ENCODE measurements around the gene PEX5L. TPM values are rescaled to one million over a fixed set of nuclear protein-coding genes. Genes with fewer than 3 reads are reported as not detected.

The PEX5L gene
- total RNA-seq, 6 experiments from 2014 or later = not detected

- no peak for TF ChIP-seq POLR2A (IDR thresholded peaks at IDR 0.05)
- TF ChIP-seq CTCF (IDR thresholded peaks at IDR 0.05) = no peak
- intact Hi-C loops (cut with DNase I) = no loop called here
- H3K36me3 ChIP-seq = no peaks in the 10 kb centered on the region
- no peaks in the 10 kb centered on the region for H3K27me3 ChIP-seq
- no peaks in the 10 kb centered on the region for H3K9me3 ChIP-seq
- no peaks in the 10 kb centered on the region for H3K4me1 ChIP-seq
- H3K4me3 ChIP-seq = no peak overlapping the region
- DNase-seq (no peak), ATAC-seq (no peak)
- no peak overlapping the region for H3K27ac ChIP-seq
These were observed 36.8 kb upstream of the PEX5L start for GRCh38 chr3:180073561-180073960.

GRCh38 chr3:180072786-180073185, 36.0 kb upstream of the PEX5L start:
- Histone ChIP-seq H3K4me3 (no peak overlapping the region), H3K27ac (no peak overlapping the region), H3K27me3 (no peaks in the 10 kb centered on the region), H3K9me3 (no peaks in the 10 kb centered on the region), H3K36me3 (no peaks in the 10 kb centered on the region), H3K4me1 (no peaks in the 10 kb centered on the region)
- 75% methylated on average over 1 of the region's 1 CpG for WGBS (ENCODE audit: insufficient coverage, low coverage, low lambda C conversion rate, missing lambda C conversion rate)
- intact Hi-C loops (cut with DNase I) = no loop called here
- DNase-seq (no peak), ATAC-seq (no peak)
- TF ChIP-seq POLR2A (IDR thresholded peaks at IDR 0.05) (no peak), CTCF (IDR thresholded peaks at IDR 0.05) (no peak)

- WGBS (ENCODE audit: insufficient coverage, low coverage, low lambda C conversion rate, missing lambda C conversion rate) = 20% methylated on average over 3 of the region's 3 CpGs
- Histone ChIP-seq H3K27ac (no peak overlapping the region), H3K4me3 (no peak overlapping the region), H3K4me1 (no peaks in the 10 kb centered on the region), H3K27me3 (no peaks in the 10 kb centered on the region), H3K36me3 (no peaks in the 10 kb centered on the region), H3K9me3 (no peaks in the 10 kb centered on the region)
- DNase-seq (no peak), ATAC-seq (no peak)
- intact Hi-C loops (cut with DNase I) = no loop called here
- TF ChIP-seq CTCF (IDR thresholded peaks at IDR 0.05) (no peak), POLR2A (IDR thresholded peaks at IDR 0.05) (no peak)
These were observed 34.2 kb upstream of the PEX5L start for GRCh38 chr3:180070925-180071324.

- Histone ChIP-seq H3K36me3 (no peaks in the 10 kb centered on the region), H3K27me3 (no peaks in the 10 kb centered on the region), H3K27ac (no peak overlapping the region), H3K4me1 (no peaks in the 10 kb centered on the region), H3K4me3 (no peak overlapping the region), H3K9me3 (no peaks in the 10 kb centered on the region)
- no peak for DNase-seq
- no peak for ATAC-seq
- WGBS (ENCODE audit: insufficient coverage, low coverage, low lambda C conversion rate, missing lambda C conversion rate) = 33% methylated on average over 1 of the region's 1 CpG
- TF ChIP-seq POLR2A (IDR thresholded peaks at IDR 0.05) = no peak
- no peak for TF ChIP-seq CTCF (IDR thresholded peaks at IDR 0.05)
- intact Hi-C loops (cut with DNase I) = no loop called here
These were observed 31.3 kb upstream of the PEX5L start for GRCh38 chr3:180068023-180068422.

- no peak for ATAC-seq
- intact Hi-C loops (cut with DNase I) = no loop called here
- 18% methylated on average over 1 of the region's 1 CpG for whole genome bisulfite sequencing (ENCODE audit: insufficient coverage, low coverage, low lambda C conversion rate, missing lambda C conversion rate)
- Histone ChIP-seq H3K36me3 (no peaks in the 10 kb centered on the region), H3K4me3 (no peak overlapping the region), H3K27me3 (no peaks in the 10 kb centered on the region), H3K9me3 (no peaks in the 10 kb centered on the region), H3K4me1 (no peaks in the 10 kb centered on the region), H3K27ac (no peak overlapping the region)
- no peak for DNase-seq
- TF ChIP-seq POLR2A (IDR thresholded peaks at IDR 0.05) (no peak), CTCF (IDR thresholded peaks at IDR 0.05) (no peak)
These were observed 29.9 kb upstream of the PEX5L start for GRCh38 chr3:180066598-180066997.
